CD4-positive, alpha-beta T cell treated with Interleukin-4 for 4 hours (primary cell): ENCODE measurements around the gene RNF121.
A peak's percentile ranks its signal among the peaks of the same experiment; 100 is the strongest.

Source experiments
- DNase-seq: peaks from one replicate; pipeline ENCODE4 v3.0.0-alpha.2; 2020

RNF121 gene

GRCh38 chr11:71991494-71991893 lies 62.6 kb downstream of the RNF121 start:
- DNase-seq, result peak; percentile 21

GRCh38 chr11:71992136-71992730 lies 63.4 kb downstream of the RNF121 start:
- DNase-seq, result no peak

GRCh38 chr11:71994786-71995185 lies 65.9 kb downstream of the RNF121 start:
- no peak for DNase-seq

GRCh38 chr11:71995726-71996291 lies 67.0 kb downstream of the RNF121 start:
- no peak for DNase-seq

- no peak for DNase-seq
These were observed 67.7 kb downstream of the RNF121 start for GRCh38 chr11:71996517-71996916.

GRCh38 chr11:71996946-71997345 lies 68.1 kb downstream of the RNF121 start:
- DNase-seq, result no peak

- no peak for DNase-seq
These were observed 68.7 kb downstream of the RNF121 start for GRCh38 chr11:71997594-71997993.

GRCh38 chr11:71998061-71998460 lies 69.2 kb downstream of the RNF121 start:
- no peak for DNase-seq

GRCh38 chr11:71998649-71999310 lies 69.9 kb downstream of the RNF121 start, which contains the start of gene IL18BP:
Gene IL18BP (plus strand): TSS chr11:71998909. CDS start chr11:71999985, 1,076 bp downstream.
- DNase-seq, result peak; percentile 46

GRCh38 chr11:71999362-71999761 lies 70.5 kb downstream of the RNF121 start:
- no peak for DNase-seq

- no peak for DNase-seq
These were observed 71.0 kb downstream of the RNF121 start for GRCh38 chr11:71999798-72000197.

GRCh38 chr11:72000202-72000867 lies 71.5 kb downstream of the RNF121 start:
- no peak for DNase-seq

GRCh38 chr11:72001285-72001684 lies 72.4 kb downstream of the RNF121 start:
- DNase-seq, result no peak

- DNase-seq, result no peak
These were observed 73.2 kb downstream of the RNF121 start for GRCh38 chr11:72001834-72002591.

- DNase-seq, result no peak
These were observed 74.3 kb downstream of the RNF121 start for GRCh38 chr11:72002841-72003775.

- DNase-seq, result no peak
These were observed 74.9 kb downstream of the RNF121 start for GRCh38 chr11:72003776-72004171.

GRCh38 chr11:72004515-72005346 lies 75.9 kb downstream of the RNF121 start:
- DNase-seq, result no peak

- no peak for DNase-seq
These were observed 76.8 kb downstream of the RNF121 start for GRCh38 chr11:72005347-72006260.

- DNase-seq, result no peak
These were observed 77.7 kb downstream of the RNF121 start for GRCh38 chr11:72006309-72007088.
